ENCODE data around the gene CADM1.

- TF ChIP-seq CTCF (IDR thresholded peaks at IDR 0.05; ENCODE audit: poor library complexity) (no peak), EZH2 (IDR thresholded peaks at IDR 0.05; ENCODE audit: borderline replicate concordance) (no peak), EZH2phosphoT487 (IDR thresholded peaks at IDR 0.05; ENCODE audit: low read depth, severe bottlenecking, unreplicated experiment) (no peak)
These were observed 23.4 kb upstream of the CADM1 start for GRCh38 chr11:115527534-115528125.
